ENCODE results near the gene EXT2. TPM values are rescaled to one million over a fixed set of nuclear protein-coding genes. Genes with fewer than 3 reads are reported as not detected.

Gene EXT2
- total and polyA plus RNA-seq, 2 experiments from 2014 or later, result 71.5 to 107 TPM

DNA sequence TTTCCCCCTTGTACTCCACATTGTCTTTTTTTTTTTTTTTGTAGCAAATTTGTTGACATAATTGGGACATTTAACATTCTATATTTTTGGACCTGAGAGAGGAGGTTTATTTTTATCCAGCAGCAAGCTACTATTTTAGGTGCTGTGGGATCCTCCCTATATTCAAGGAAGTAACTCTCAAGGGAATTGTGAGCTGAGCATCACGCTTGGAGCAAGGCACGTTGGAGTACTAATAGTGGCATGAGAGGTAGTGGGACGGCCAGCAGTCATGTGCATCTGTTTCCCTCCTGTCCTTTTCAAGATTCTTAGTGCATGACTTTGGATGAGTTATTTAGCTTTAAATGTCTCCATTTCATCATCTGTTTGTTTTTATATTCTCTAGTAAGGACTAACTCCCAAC is 52.3 kb downstream of the EXT2 start:
- DNase-seq (ENCODE audit: low spot score), result no peak
- no peak overlapping the region for H3K27ac ChIP-seq
- no peaks in the 10 kb centered on the region for H3K36me3 ChIP-seq (replicated peaks; ENCODE audit: insufficient read depth, low read depth)
- H4K20me1 ChIP-seq (ENCODE audit: insufficient read depth, poor library complexity, severe bottlenecking), result no peaks in the 10 kb centered on the region
- H3K27me3 ChIP-seq, result no peaks in the 10 kb centered on the region
- no peak overlapping the region for H3K4me3 ChIP-seq
- no peak overlapping the region for H3K4me2 ChIP-seq
- no peak overlapping the region for H2AFZ ChIP-seq
- no peaks in the 10 kb centered on the region for H3K9me2 ChIP-seq (replicated peaks; ENCODE audit: insufficient read depth)
- no peaks in the 10 kb centered on the region for H3K4me1 ChIP-seq (ENCODE audit: insufficient read depth)
- TF ChIP-seq EZH2phosphoT487 (IDR thresholded peaks at IDR 0.05; ENCODE audit: low read depth, severe bottlenecking, unreplicated experiment) (no peak), EZH2 (IDR thresholded peaks at IDR 0.05; ENCODE audit: borderline replicate concordance) (no peak)
- TF ChIP-seq, protein P1, sequence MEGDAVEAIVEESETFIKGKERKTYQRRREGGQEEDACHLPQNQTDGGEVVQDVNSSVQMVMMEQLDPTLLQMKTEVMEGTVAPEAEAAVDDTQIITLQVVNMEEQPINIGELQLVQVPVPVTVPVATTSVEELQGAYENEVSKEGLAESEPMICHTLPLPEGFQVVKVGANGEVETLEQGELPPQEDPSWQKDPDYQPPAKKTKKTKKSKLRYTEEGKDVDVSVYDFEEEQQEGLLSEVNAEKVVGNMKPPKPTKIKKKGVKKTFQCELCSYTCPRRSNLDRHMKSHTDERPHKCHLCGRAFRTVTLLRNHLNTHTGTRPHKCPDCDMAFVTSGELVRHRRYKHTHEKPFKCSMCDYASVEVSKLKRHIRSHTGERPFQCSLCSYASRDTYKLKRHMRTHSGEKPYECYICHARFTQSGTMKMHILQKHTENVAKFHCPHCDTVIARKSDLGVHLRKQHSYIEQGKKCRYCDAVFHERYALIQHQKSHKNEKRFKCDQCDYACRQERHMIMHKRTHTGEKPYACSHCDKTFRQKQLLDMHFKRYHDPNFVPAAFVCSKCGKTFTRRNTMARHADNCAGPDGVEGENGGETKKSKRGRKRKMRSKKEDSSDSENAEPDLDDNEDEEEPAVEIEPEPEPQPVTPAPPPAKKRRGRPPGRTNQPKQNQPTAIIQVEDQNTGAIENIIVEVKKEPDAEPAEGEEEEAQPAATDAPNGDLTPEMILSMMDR (IDR thresholded peaks at IDR 0.05; ENCODE audit: poor library complexity), result no peak
- H3K79me2 ChIP-seq, result no peaks in the 10 kb centered on the region
- no peaks in the 10 kb centered on the region for H3K9me3 ChIP-seq (ENCODE audit: low read depth)
- WGBS (ENCODE audit: low lambda C conversion rate, missing lambda C conversion rate), result 100% methylated on average over 3 of the region's 3 CpGs

DNA sequence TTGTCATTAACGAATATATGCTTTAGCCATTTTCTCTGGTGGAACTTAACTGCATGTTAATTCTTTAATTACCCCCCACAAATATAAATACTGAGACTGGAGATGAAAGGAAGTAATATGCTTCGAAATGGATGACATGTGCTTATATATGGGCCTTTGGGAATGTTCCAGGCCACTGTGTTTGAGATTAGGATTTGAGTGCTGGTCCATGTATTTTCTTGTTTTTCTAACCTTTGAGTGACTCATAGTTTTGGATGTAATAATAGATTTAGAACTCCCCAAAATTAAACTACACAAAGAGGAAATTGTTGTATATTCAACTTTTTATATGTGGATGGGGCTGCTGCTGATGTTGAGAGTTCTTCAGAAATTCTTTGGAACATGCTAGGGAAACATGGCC is 54.2 kb downstream of the EXT2 start:
- Histone ChIP-seq H3K4me2 (no peak overlapping the region), H3K79me2 (no peaks in the 10 kb centered on the region), H4K20me1 (ENCODE audit: insufficient read depth, poor library complexity, severe bottlenecking) (no peaks in the 10 kb centered on the region), H3K36me3 (replicated peaks; ENCODE audit: insufficient read depth, low read depth) (no peaks in the 10 kb centered on the region), H3K27me3 (no peaks in the 10 kb centered on the region), H3K4me3 (no peak overlapping the region), H3K27ac (no peak overlapping the region), H2AFZ (no peak overlapping the region), H3K4me1 (ENCODE audit: insufficient read depth) (no peaks in the 10 kb centered on the region), H3K9me3 (ENCODE audit: low read depth) (no peaks in the 10 kb centered on the region), H3K9me2 (replicated peaks; ENCODE audit: insufficient read depth) (no peaks in the 10 kb centered on the region)
- DNase-seq (ENCODE audit: low spot score), result no peak
- TF ChIP-seq, protein P1 (IDR thresholded peaks at IDR 0.05; ENCODE audit: poor library complexity), result no peak
- TF ChIP-seq EZH2phosphoT487 (IDR thresholded peaks at IDR 0.05; ENCODE audit: low read depth, severe bottlenecking, unreplicated experiment) (no peak), EZH2 (IDR thresholded peaks at IDR 0.05; ENCODE audit: borderline replicate concordance) (no peak)
- WGBS (ENCODE audit: low lambda C conversion rate, missing lambda C conversion rate), result 77% methylated on average over 2 of the region's 2 CpGs

DNA sequence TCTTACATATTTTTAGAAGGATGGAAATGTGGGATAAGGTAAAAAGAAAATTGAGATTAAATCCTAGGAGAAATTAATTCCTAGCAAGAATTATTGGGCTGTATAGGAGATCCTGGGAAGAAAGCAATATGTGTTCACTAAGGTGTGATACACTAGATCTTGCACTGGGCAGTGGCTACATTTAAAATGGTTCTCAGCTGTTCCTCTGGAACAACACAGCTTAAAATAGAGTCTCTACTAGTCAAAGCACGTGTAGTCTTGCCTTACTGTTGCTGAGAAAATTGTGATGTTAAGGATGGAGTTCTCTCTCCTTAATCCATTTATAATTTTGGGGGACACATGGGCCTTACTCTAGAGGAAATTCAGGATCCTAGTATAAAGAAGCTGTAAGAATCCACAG is 54.9 kb downstream of the EXT2 start:
- 100% methylated on average over 1 of the region's 1 CpG for WGBS (ENCODE audit: low lambda C conversion rate, missing lambda C conversion rate)

More for the DNA sequence above, 54.9 kb downstream of the EXT2 start:
- no peak overlapping the region for H2AFZ ChIP-seq
- H3K4me3 ChIP-seq, result no peak overlapping the region
- TF ChIP-seq EZH2phosphoT487 (IDR thresholded peaks at IDR 0.05; ENCODE audit: low read depth, severe bottlenecking, unreplicated experiment), result no peak
- TF ChIP-seq EZH2 (IDR thresholded peaks at IDR 0.05; ENCODE audit: borderline replicate concordance), result no peak
- TF ChIP-seq, protein P1 (IDR thresholded peaks at IDR 0.05; ENCODE audit: poor library complexity), result no peak
- H3K36me3 ChIP-seq (replicated peaks; ENCODE audit: insufficient read depth, low read depth), result no peaks in the 10 kb centered on the region
- H3K79me2 ChIP-seq, result no peaks in the 10 kb centered on the region
- H4K20me1 ChIP-seq (ENCODE audit: insufficient read depth, poor library complexity, severe bottlenecking), result no peaks in the 10 kb centered on the region
- no peaks in the 10 kb centered on the region for H3K9me3 ChIP-seq (ENCODE audit: low read depth)
- DNase-seq (ENCODE audit: low spot score), result no peak
- no peak overlapping the region for H3K4me2 ChIP-seq
- no peaks in the 10 kb centered on the region for H3K4me1 ChIP-seq (ENCODE audit: insufficient read depth)
- H3K27ac ChIP-seq, result no peak overlapping the region
- H3K9me2 ChIP-seq (replicated peaks; ENCODE audit: insufficient read depth), result no peaks in the 10 kb centered on the region
- no peaks in the 10 kb centered on the region for H3K27me3 ChIP-seq

Data from hepatocyte (in vitro differentiated cells).